GM21529 (cell line): ENCODE results near the gene TTC33.
A peak's percentile ranks its signal among the peaks of the same experiment; 100 is the strongest.
"Not testable (repeated sequence)": the region's sequence is repeated elsewhere in the genome, so short reads cannot be mapped to it uniquely, and the experiment has no call there.

Experiments used
- ATAC-seq: cut with Tn5 transposase; IDR thresholded peaks from one replicate; pipeline ENCODE4 v1.9.1; 2021; ENCODE audit not compliant: unreplicated experiment

Gene TTC33

GRCh38 chr5:40780199-40780598 is 24.4 kb upstream of the TTC33 start:
- no peak for ATAC-seq

GRCh38 chr5:40779561-40779960 is 23.8 kb upstream of the TTC33 start:
- no peak for ATAC-seq

GRCh38 chr5:40778133-40778532 is 22.4 kb upstream of the TTC33 start:
- ATAC-seq = no peak

- no peak for ATAC-seq
These were observed 20.9 kb upstream of the TTC33 start for GRCh38 chr5:40776658-40776977.

- no peak for ATAC-seq
These were observed 20.3 kb upstream of the TTC33 start for GRCh38 chr5:40775846-40776657.

GRCh38 chr5:40775085-40775845 is 19.5 kb upstream of the TTC33 start:
- no peak for ATAC-seq

GRCh38 chr5:40774623-40775022 is 18.9 kb upstream of the TTC33 start:
- ATAC-seq = no peak

GRCh38 chr5:40770764-40771163 is 15.0 kb upstream of the TTC33 start:
- ATAC-seq = no peak

GRCh38 chr5:40762705-40763104 is 6.9 kb upstream of the TTC33 start:
- no peak for ATAC-seq

GRCh38 chr5:40757400-40757799 is 1.6 kb upstream of the TTC33 start:
- ATAC-seq = no peak

GRCh38 chr5:40755093-40755406 is 711 bp downstream of the TTC33 start:
- ATAC-seq = peak; percentile 83

- peak; percentile 11 for ATAC-seq
These were observed 1.2 kb downstream of the TTC33 start for GRCh38 chr5:40754381-40755092.

GRCh38 chr5:40746703-40747102 is 9.1 kb downstream of the TTC33 start:
- ATAC-seq = no peak

GRCh38 chr5:40743771-40744170 is 12.0 kb downstream of the TTC33 start:
- no peak for ATAC-seq

- ATAC-seq = no peak
These were observed 17.3 kb downstream of the TTC33 start for GRCh38 chr5:40738502-40738901.

GRCh38 chr5:40736103-40736875 is 19.5 kb downstream of the TTC33 start:
- peak; percentile 76 for ATAC-seq

GRCh38 chr5:40735609-40736008 is 20.2 kb downstream of the TTC33 start:
- ATAC-seq = no peak

GRCh38 chr5:40734986-40735385 is 20.8 kb downstream of the TTC33 start:
- no peak for ATAC-seq

GRCh38 chr5:40733879-40734563 is 21.7 kb downstream of the TTC33 start:
- no peak for ATAC-seq

GRCh38 chr5:40733434-40733833 is 22.3 kb downstream of the TTC33 start:
- ATAC-seq = no peak

GRCh38 chr5:40722497-40722911 is 33.3 kb downstream of the TTC33 start:
- not testable (repeated sequence) for ATAC-seq
